Brain pericyte (primary cell): ENCODE measurements around the gene CCDC92B.
"Not testable (repeated sequence)": the region's sequence is repeated elsewhere in the genome, so short reads cannot be mapped to it uniquely, and the experiment has no call there.

Experiments
- DNase-seq: peaks from one replicate; pipeline ENCODE4 v3.0.0-alpha.2; 2012; ENCODE audit warnings: low read depth, low spot score

The CCDC92B gene

DNA sequence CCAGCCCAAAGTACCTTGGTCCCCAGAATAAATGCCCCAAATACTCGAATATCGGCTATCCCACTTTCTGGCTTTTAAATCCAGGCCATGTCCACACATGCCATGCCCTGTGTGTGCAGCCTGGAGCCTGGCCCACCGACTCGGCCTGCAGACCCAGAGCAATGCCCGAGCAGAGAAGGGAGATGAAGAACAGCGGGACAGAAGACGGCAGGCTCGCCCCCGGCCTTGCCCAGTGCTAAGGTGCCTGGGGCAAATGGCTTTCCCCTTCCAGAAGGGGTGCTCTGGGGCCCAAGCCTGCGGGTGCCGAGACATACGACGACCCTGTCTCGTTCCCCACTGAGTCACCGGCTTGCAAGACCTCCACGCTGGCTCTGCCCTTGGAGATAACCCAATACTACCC is 45.8 kb downstream of the CCDC92B start:
- no peak for DNase-seq

DNA sequence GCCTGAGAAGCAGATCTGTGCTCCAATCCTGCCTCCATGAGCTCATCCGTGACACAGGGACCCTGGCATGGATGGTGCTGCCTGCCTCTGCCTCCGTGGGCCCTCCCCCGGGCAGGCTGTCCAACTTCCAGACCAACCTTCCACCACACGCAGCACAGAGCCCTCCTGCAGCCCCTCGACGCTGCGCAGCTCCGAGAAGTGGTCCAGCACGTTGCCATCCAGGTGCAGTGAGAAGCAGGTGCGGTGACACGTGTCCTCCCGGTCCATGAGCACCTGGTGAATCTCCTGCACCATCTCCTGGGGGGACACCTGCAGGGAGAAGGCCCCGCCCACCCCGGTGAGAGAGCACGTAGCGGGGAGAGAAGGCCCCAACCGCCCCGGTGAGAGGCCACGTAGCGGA is 46.3 kb downstream of the CCDC92B start:
- DNase-seq = no peak

DNA sequence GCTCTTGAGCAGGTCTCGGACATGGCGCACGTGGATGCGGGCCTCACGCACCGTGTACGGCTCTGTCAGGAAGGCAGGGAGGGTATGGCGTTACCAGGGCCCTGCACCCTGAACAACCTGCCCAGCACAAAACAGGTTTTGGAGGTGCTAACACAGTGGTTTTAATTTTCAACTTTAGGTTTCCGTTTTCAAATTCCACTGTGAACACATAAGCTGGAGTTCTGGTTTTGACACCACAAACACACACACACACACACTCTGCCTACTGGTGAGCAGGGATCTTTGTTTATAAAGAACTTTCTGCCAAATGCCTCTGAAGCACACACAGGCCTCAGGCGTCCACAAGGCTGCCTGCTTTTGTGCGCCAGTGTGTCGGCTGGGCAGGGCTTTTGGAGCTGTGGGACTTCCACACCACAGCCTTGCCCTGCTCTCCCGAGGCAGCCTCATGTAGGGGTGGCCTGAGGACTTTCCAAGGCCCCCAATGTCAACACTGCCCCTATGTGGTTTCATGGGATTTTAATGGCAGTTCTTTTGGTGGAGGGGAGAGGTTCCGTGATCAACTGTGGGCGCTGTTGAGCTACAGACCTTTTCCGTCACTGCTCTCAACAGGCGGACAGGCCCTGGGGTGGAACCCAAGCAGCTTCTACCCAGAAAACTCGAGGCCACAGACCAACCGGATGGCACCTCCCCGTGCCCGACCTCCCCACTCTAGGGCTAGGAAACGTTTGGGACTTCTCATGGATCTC is 47.3 kb downstream of the CCDC92B start:
- no peak for DNase-seq

DNA sequence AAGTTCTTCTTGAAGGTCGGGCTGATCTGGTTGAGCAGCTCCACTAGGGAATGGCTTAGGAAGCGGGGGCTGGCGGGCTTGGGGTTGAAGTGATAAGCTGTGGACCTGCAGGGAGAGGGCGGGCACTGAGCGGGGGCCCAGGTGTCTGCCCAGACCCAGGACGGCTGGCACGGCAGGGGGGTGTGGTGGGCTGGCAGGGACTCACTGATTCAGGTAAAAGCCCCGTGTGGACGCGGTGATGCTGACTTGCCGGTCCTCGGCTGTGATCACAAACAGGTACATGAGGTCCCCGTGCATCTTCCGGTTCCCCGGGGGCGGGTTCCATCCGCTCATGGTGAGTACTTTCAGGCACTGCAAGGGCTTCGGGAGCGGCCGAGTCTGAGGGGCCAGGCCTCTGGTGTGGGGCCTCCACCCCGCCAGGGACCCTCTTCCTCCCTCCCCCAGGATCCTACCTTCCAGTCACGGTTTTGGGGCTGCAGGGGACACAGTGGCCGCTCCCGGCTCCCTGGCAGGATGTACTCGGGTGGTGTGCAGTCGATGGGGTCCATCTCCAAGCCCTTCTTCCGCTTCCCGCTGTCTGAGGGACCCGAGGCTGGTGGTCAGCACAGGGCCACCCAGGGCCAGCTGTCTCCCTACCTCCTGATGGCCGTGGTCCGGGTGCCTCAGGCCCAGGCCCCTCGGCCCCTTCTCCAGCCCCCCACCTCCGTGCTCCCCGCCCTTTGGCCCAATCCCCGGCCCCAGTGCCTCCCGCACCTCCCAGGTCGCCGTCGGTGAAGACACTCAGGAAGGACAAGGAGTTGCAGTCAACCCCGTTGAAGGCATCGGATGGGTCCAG is 48.1 kb downstream of the CCDC92B start:
- no peak for DNase-seq

DNA sequence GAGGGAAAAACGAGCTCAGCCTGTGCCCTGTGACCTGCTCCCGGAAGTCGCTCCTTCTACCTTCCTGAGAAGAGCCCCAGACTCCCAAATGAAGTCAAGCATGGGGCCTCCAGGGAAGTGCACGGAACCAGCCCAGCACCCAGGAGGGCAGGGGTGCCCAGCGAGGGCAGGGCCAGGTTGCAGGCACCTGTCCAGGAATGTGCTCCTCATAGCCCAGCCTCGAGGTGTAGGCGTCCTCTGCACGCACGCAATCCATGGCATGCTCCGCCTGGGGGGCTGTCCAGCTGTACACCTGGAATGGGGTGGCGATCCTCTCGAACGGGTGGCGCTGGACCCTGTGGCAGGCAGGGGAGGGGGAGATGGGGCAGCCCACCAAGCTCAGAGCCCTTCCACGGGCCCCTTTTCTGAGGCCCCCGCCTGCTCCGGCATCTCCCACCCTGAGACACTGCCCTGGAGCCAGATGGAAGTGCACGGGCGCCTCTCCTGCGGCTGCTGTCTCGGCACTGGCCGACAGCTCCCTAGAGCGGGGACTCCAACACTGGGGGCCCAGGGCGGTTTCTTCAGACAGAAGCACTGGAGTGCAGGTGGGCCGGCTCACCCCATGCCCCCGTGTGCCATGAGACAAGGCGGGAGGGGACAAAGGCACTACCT is 48.8 kb downstream of the CCDC92B start:
- no peak for DNase-seq

DNA sequence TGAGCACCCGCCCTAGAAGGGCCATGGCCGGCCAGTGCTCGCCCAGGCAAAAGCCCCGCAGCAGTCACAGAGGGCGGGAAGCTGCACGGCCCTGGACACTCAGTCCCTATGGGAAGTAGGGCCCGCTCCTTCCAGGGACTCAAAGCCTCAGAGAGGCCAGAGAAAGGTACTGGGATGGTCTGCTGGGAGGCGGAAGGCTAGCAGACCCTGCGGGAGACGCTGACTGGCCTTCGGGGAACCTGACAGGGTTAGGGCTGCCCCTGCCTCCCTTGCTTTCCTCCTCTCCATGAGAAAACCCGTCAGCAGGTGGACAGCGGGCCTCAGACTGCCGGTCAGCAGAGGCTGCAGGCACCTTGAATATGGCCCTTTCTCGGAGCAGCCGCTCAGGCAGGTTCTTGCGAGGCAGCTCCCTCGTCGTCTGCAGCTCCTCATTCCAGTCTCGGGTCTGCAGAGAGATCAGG is 49.4 kb downstream of the CCDC92B start:
- DNase-seq = no peak

DNA sequence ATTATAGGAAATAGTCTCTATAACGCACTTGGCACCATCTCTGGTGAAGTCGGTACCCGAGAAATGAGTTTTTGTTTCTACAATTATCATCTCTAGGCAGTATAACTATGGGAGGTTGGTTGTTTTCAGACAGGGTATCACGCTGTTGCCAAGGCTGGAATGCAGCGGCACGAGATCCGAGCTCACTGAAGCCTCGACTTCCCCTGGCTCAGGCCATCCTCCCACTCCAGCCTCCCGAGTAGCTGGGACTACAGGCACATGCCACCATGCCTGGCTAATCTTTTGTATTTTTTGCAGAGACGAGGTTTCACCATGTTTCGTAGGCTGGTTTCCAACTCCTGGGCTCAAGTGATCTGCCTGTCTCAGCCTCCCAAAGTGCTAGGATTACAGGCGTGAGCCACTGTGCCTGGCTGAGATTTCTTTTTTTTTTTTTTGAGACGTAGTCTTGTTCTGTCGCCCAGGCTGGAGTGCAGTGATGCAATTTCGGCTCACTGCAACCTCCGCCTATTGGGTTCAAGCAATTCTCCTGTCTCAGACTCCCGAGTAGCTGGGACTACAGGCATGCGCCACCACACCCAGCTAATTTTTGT is 50.1 kb downstream of the CCDC92B start:
- DNase-seq = not testable (repeated sequence)

DNA sequence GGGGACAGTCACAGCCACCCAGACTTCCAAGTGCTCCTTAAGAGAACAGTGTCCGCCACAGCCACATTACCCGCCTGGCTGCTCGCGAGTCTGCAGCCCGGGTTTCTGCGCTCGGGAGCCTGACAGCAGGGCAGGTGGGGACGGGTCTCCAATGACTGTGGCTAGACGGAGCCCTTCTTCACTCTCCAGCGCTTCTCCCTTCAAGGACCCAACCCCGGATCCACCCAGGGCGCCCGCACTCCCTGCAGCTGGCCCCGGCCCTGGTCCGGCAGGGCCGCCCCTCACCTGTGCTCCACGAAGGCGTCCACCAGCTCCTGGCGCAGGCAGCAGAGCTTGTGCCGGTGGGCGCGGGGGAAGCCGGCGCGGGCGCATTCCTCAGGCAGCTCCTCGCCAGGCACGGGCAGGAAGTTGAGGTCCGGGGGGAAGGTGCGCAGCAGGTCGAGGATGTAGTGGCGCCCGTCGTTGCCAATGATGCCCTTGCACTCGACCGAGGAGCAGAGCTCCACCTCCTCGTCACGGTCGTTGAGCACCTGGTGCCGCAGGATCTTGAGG is 51.8 kb downstream of the CCDC92B start:
- no peak for DNase-seq

DNA sequence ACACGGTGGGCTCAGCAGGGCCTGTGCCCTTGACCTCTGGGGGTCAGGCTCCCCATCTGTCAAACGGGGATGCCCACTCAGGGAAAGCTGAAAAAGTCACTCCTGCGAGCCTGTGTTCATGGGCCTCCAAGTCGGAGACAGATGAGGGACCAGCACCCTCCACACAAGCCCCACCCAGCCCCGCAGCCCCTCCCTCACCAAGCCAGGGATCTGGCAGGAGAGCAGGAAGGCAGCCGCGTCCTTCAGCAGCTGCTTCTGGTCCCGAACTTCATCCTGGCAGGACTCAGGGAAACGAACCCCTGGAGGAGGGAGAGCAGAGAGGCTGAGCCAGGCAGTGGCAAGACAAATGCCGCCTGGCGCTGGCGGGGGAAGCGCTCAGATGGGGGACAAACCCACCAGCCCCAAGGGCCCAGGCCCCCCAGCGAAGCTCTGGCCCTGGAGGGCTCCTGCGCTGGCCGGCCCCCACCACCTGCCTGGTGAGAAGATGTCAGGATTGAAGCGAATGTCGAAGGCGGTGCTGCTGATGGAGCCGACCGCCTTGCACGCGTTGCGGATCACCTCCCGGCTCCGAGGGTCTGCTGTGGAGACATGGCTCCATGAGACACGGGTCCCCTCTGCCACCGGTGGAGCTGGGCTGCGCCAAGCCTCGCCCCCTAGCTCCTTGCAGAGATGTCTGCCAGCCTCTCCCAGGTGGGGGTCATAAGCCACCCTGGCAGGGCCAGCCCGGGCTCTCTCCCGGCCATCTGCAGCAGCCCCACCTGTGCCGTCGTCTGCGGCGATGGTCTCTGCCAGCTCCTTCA is 53.3 kb downstream of the CCDC92B start:
- DNase-seq = no peak

DNA sequence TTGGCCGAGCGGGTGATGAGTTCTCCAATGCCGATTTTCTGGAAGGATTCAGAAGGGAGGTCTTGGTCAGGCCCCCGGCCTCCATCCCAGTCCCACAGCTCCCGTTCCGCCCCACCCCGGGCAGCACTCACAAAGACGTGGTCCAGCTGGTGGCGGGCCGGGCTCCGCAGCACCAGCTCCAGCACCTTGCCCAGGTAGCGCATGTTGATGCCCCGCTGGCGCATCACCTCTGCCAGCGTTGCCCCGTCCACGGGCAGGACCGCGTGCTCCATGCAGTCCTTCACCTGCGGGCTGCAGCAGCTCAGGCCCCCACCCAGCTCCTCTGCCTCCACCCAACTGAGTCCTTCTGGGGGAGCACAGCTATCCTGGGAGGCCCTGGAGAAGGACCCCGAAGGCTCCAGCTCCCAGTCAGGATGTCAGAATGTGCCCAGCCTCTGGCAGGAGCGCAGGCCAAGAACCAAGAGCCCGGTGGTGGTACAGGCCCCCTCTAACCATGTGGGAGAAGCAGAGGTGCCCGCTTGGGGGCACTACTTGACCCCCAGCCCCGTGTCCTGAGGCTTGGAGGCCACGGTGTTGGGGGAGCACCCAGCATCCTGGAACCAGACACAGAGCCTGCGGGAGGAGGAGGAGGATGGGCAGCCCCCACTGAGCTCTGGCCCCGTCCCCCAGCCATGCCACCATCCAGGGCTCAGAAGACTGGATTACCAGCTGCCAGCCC is 54.0 kb downstream of the CCDC92B start:
- no peak for DNase-seq

DNA sequence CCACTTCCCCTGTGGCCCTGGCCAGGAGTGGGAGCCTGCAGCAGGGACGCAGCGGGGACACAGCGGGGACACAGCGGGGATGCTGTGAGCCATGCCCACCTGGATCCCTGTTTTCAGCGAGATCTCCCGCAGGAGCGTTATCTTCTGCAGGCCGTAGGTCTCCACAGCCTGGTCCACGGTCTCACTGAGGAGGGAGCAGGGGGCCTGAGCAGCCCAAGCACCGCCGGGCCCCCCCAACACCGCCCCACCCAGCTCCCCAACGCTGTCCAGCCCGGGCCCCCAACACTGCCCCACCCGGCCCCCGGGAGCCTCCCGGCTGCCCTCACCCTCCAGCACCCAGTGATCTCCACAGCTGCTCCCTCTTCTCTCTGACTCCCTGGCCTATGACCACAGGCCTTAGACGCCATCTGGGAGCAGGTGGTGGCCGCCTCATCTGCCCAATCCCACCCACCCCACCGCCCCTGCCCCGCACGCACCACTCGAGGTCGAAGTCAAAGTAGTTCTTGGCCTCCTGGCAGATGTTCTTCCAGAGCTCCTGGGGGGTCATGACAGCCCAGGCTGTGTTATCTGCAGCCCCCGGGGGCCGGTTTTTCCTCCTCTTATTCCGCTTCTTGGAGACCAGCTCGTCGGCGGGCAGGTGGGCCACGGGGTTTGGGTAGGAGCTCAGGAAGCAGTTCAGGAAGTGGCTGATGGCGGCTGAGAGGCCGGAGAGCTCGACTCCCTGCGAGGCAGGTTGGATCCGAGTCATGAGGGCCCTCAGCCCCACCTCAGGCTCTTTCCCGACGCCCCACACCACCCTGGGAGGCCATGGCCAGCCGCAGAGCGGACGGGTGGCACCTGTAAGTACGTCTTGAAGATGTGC is 54.8 kb downstream of the CCDC92B start:
- DNase-seq = no peak

DNA sequence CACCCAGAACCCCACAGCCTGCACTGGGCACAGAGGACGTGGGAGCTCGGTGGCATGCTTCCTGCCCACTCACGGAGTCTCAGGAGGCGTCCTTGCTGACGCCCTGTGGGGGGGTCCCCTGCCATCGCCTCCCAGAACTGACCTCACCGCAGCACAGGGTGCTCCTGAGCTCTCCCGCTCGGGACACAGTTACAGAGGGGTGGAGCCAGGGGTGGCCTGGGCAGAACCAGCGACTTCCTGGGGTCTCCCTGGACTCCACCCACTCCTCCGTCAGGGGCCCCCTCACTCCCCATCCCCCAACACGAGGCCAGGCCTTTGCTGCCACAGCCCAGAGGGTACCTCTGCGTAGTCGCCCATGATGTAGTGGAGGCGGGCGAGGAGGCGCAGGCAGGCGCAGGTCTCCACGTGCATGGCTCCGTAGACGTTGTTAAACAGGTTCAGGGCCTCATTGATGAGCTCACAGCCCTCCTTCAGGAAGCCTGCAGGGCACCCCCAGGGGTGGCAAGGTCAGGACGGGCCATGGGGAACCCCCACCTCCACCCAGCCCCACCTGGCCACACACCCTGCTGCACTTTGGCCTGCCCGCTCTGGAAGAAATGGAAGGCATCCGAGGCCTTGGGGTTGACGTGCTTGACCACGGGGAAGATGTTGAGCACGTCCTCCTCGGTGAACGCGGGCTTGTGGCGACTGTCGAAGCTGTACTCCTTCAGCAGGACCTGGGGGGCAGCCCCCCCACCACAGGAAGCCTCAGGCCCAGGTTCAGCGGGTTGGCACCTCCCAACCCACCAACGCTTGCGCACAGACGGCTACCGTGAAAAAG is 55.7 kb downstream of the CCDC92B start:
- DNase-seq = no peak

DNA sequence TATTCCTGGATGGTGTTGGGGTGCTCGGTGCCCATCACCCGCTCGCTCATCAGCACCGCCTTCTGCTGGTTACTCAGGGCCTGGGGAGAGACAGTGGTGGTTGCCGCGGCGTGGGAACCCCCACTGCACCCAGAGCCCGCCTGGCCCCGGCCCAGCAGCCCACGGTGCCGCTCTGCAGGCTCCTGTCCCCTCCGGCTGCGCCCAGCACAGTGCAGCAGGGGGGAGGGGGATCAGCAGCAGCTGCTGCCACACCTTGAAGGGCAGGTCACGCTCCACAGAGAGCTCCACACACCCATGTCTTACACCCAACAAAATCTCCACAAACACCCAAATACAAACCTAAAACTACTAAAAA is 56.7 kb downstream of the CCDC92B start:
- no peak for DNase-seq

DNA sequence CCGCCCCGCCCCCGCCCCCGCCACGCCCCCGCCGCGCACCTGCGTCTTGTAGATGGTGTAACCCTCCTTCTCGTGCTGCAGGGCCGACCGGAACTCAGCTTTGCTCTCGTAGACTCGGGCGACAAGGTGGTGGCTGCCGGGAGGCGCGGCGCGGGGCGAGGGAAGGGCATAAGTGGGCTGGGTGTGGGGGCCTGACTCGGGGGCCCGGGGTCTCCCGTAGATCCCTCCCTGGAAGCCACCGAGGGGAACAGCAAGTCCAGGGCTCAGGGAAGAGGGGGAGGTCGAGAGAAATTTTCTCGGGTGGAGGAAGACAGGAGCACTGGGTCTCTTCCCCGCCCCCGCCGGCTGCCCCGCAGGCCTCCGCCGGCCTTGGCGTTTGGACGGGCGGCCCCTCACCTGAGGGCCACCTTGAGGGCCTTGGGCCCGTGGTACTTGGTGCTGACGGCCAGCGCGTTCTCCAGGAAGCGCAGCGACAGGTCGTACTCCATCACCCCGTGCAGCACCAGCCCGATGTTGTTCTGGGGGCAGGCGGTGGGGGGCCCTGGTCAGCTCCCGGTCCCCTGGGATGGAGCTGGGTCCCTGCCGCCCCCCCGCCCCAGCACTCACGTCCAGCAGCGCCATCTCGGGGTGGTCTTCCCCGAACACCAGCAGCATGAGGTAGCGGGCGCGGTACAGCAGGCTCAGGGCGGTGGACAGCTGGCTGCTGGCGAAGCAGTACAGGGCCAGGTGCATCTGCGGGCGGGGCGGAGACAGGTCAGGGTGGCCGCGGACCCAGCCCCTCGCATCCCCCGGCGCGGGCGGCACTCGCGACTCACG is 57.3 kb downstream of the CCDC92B start:
- no peak for DNase-seq

DNA sequence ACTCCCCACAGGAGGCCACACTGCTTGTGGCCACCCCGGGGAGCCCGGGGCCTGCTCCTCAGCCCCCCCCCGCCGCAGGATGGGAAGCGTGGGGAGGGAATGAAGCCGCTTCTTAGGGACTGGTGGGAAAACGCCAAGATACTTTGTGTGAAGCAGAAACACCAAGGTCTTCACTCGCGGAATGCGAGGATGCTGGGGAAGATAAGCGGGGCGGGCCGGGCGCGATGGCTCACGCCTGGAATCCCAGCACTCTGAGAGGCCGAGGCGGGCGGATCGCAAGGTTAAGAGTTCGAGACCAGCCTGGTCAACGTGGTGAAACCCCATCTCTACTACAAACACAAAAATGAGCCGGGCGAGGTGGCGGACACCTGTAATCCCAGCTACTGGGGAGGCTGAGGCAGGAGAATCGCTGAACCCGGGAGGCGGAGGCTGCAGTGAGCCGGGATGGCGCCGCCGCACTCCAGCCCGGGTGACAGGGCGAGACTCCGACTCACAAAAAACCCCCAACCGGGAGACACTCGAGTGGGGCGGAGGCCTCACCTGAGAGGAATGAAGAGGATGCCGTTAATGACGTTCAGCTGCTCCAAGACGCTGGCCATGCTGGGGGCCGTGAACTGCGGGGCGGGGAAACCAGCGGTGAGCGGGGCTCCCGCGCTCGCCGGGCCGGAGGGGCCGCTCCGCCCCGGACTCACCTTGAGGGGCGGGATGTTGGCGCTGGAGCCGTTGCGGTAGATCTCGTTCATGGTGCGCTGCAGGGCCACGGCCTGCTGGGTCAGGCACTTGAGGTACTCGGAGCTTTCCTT is 58.2 kb downstream of the CCDC92B start:
- DNase-seq = no peak

DNA sequence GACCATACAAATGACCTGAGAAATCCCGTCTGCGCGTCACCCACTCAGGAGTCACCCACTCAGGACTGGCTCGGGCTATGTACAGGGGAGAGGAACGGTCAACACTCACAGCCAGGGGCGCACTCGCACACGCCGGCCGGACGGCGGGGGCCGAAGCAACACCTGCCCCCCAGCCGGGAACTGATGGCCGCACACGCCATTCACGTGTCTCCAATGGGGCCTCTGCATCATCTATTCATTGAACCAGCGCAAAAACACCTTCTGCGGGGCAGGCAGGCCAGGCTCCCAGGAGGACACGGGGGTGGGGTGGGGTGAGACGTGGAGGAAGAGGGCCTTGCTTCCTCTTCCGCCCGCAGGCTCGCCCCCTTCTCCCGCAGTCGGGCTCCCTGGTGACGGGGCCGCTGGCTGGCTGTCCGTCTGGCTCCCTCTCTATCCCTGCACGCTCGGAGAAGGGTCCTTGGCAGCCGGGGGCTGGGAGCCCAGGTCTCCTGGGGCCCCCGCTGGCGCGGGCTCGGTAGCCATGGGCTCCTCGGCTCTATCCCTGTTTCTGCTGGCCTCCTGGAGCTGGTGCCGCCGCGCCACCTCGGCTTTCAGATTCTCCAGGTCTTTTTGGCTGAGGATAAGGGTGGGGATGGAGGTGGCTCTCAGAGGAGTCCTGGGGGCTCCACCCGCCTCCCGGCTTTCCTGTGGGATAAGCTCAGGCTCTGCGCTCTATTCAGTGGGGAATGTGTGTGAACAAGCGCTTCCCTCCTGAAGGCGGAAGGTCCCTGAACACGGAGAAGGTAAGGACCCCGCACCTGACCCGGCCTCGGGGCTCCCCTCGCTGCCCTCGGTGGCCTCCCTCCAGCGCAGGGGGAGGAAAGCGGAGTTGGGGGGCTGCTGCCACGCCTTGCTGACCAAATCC is 59.0 kb downstream of the CCDC92B start:
- no peak for DNase-seq
